ENCODE data around the gene BLMH. TPM values are rescaled to one million over a fixed set of nuclear protein-coding genes. Genes with fewer than 3 reads are reported as not detected.
A peak's percentile ranks its signal among the peaks of the same experiment; 100 is the strongest.

The BLMH gene
- total RNA-seq, 1 donor from 2014 or later = 36.2 TPM

DNA sequence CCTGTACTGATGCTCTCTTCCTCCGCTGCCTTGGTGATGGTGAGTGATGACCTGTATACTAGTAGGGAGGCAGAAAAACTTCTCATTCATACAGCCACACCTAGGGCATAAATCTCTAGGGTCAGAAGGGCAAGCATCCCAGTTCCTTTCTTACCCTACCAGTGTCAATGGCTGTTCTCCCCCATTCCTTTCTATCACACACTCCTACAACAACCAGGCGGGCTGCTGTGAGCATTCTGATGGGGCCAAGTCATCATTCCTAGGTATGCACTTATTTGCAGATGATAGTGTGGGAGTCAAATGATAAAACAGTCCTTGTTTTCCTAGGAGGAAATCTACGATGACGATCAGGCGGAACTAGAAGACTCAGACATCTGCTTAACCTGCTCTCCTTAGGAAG is 42.3 kb downstream of the BLMH start:
- Histone ChIP-seq H3K9ac (ENCODE audit: low read length) (no peak overlapping the region), H3K9me3 (ENCODE audit: insufficient read depth, low read depth, low read length) (no peaks in the 10 kb centered on the region), H3K4me3 (ENCODE audit: insufficient read depth, low read depth, low read length) (no peak overlapping the region), H3K27ac (ENCODE audit: low read depth, low read length) (no peak overlapping the region), H3K4me1 (ENCODE audit: insufficient read depth, low read length) (peaks cover 10% of the 10 kb centered on the region), H3K79me2 (ENCODE audit: insufficient read depth, low read length) (no peaks in the 10 kb centered on the region), H2AFZ (ENCODE audit: low read depth, low read length) (no peak overlapping the region), H3K36me3 (ENCODE audit: insufficient read depth, low read length) (peaks cover 13% of the 10 kb centered on the region), H3K4me2 (ENCODE audit: low read length) (no peak overlapping the region), H3K27me3 (ENCODE audit: insufficient read depth, low read length) (no peaks in the 10 kb centered on the region), H4K20me1 (ENCODE audit: insufficient read depth, low read length) (no peaks in the 10 kb centered on the region)
- TF ChIP-seq EZH2 (IDR thresholded peaks at IDR 0.05; ENCODE audit: insufficient read depth, low read length) = no peak
- Mint-ChIP-seq H3K4me3 (ENCODE audit: unreplicated experiment) (peak overlapping the region; percentile 6), H3K9me3 (ENCODE audit: unreplicated experiment) (no peaks in the 10 kb centered on the region), H3K27ac (ENCODE audit: unreplicated experiment) (no peak overlapping the region), H3K27me3 (ENCODE audit: low read depth, unreplicated experiment) (no peaks in the 10 kb centered on the region), H3K36me3 (ENCODE audit: low read depth, unreplicated experiment) (peaks cover 34% of the 10 kb centered on the region), H3K4me1 (ENCODE audit: low read depth, unreplicated experiment) (peaks cover 16% of the 10 kb centered on the region)
- FAIRE-seq (no peak), DNase-seq (ENCODE audit: low read depth) (peak; percentile 27)

DNA sequence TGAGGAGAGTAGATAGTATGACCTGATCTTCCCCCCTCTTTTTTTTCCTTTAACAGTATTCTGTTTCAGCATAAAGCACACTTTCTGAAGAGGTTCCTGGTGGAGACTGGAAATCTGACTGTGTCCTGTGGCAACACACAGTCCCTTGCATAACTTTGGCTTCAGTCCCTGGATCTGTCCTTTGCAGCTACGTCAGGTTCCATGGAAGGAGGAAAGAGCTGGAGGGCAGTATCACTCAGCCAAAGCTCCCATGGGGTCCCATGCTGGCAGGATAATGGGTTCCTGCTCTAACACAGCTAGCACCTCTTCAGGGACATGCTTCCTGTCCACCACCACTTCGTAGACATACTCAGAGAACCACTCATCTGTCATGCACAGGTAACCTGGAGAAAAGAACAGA is 43.0 kb downstream of the BLMH start:
- no peak overlapping the region for H3K4me3 Mint-ChIP-seq (ENCODE audit: unreplicated experiment)
- no peaks in the 10 kb centered on the region for H3K27me3 Mint-ChIP-seq (ENCODE audit: low read depth, unreplicated experiment)
- Histone ChIP-seq H3K4me1 (ENCODE audit: insufficient read depth, low read length) (peaks cover 10% of the 10 kb centered on the region), H4K20me1 (ENCODE audit: insufficient read depth, low read length) (no peaks in the 10 kb centered on the region), H3K4me2 (ENCODE audit: low read length) (no peak overlapping the region), H3K4me3 (ENCODE audit: insufficient read depth, low read depth, low read length) (no peak overlapping the region), H3K9ac (ENCODE audit: low read length) (no peak overlapping the region), H3K79me2 (ENCODE audit: insufficient read depth, low read length) (no peaks in the 10 kb centered on the region), H3K27me3 (ENCODE audit: insufficient read depth, low read length) (no peaks in the 10 kb centered on the region), H3K36me3 (ENCODE audit: insufficient read depth, low read length) (peaks cover 13% of the 10 kb centered on the region), H2AFZ (ENCODE audit: low read depth, low read length) (no peak overlapping the region), H3K27ac (ENCODE audit: low read depth, low read length) (no peak overlapping the region), H3K9me3 (ENCODE audit: insufficient read depth, low read depth, low read length) (no peaks in the 10 kb centered on the region)
- no peak overlapping the region for H3K27ac Mint-ChIP-seq (ENCODE audit: unreplicated experiment)
- no peaks in the 10 kb centered on the region for H3K9me3 Mint-ChIP-seq (ENCODE audit: unreplicated experiment)
- DNase-seq (ENCODE audit: low read depth) = no peak
- no peak for FAIRE-seq
- peaks cover 16% of the 10 kb centered on the region for H3K4me1 Mint-ChIP-seq (ENCODE audit: low read depth, unreplicated experiment)
- TF ChIP-seq EZH2 (IDR thresholded peaks at IDR 0.05; ENCODE audit: insufficient read depth, low read length) = no peak
- TF ChIP-seq, protein P1, sequence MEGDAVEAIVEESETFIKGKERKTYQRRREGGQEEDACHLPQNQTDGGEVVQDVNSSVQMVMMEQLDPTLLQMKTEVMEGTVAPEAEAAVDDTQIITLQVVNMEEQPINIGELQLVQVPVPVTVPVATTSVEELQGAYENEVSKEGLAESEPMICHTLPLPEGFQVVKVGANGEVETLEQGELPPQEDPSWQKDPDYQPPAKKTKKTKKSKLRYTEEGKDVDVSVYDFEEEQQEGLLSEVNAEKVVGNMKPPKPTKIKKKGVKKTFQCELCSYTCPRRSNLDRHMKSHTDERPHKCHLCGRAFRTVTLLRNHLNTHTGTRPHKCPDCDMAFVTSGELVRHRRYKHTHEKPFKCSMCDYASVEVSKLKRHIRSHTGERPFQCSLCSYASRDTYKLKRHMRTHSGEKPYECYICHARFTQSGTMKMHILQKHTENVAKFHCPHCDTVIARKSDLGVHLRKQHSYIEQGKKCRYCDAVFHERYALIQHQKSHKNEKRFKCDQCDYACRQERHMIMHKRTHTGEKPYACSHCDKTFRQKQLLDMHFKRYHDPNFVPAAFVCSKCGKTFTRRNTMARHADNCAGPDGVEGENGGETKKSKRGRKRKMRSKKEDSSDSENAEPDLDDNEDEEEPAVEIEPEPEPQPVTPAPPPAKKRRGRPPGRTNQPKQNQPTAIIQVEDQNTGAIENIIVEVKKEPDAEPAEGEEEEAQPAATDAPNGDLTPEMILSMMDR (IDR thresholded peaks at IDR 0.05; ENCODE audit: insufficient read depth, low read depth, low read length) = no peak
- peaks cover 34% of the 10 kb centered on the region for H3K36me3 Mint-ChIP-seq (ENCODE audit: low read depth, unreplicated experiment)

DNA sequence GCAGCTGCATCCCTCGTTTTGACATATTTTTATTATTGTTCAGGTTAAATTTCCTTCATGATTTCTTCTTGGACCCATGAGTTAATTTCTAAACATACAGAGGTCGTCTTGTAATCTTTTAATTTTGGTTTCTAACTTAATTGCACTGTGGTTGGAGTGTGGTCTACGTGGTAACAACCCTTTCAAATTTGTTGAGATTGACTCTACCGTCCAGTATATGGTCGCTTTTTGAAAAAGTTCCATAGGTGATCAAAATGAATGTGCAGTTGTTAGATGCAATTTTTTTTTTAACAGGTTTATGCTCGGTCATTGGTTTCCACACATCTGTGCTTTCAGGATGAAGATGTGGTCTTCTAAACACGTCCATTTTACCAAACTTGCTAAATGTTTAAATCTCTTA is 45.3 kb downstream of the BLMH start:
- Mint-ChIP-seq H3K36me3 (ENCODE audit: low read depth, unreplicated experiment) (peaks cover 31% of the 10 kb centered on the region), H3K9me3 (ENCODE audit: unreplicated experiment) (no peaks in the 10 kb centered on the region)
- H3K4me3 ChIP-seq (ENCODE audit: insufficient read depth, low read depth, low read length) = no peak overlapping the region

More for the DNA sequence above, 45.3 kb downstream of the BLMH start:
- no peaks in the 10 kb centered on the region for H3K79me2 ChIP-seq (ENCODE audit: insufficient read depth, low read length)
- Mint-ChIP-seq H3K27me3 (ENCODE audit: low read depth, unreplicated experiment) (peaks cover 2% of the 10 kb centered on the region), H3K4me3 (ENCODE audit: unreplicated experiment) (no peak overlapping the region), H3K27ac (ENCODE audit: unreplicated experiment) (no peak overlapping the region), H3K4me1 (ENCODE audit: low read depth, unreplicated experiment) (peaks cover 7% of the 10 kb centered on the region)
- H3K9me3 ChIP-seq (ENCODE audit: insufficient read depth, low read depth, low read length) = no peaks in the 10 kb centered on the region
- no peak for DNase-seq (ENCODE audit: low read depth)
- no peak overlapping the region for H3K9ac ChIP-seq (ENCODE audit: low read length)
- peaks cover 10% of the 10 kb centered on the region for H3K4me1 ChIP-seq (ENCODE audit: insufficient read depth, low read length)
- H3K27me3 ChIP-seq (ENCODE audit: insufficient read depth, low read length) = no peaks in the 10 kb centered on the region
- H3K4me2 ChIP-seq (ENCODE audit: low read length) = no peak overlapping the region
- no peak overlapping the region for H3K27ac ChIP-seq (ENCODE audit: low read depth, low read length)
- H4K20me1 ChIP-seq (ENCODE audit: insufficient read depth, low read length) = no peaks in the 10 kb centered on the region
- peaks cover 13% of the 10 kb centered on the region for H3K36me3 ChIP-seq (ENCODE audit: insufficient read depth, low read length)
- no peak for FAIRE-seq
- TF ChIP-seq EZH2 (IDR thresholded peaks at IDR 0.05; ENCODE audit: insufficient read depth, low read length) = no peak
- TF ChIP-seq, protein P1 (IDR thresholded peaks at IDR 0.05; ENCODE audit: insufficient read depth, low read depth, low read length) = no peak
- no peak overlapping the region for H2AFZ ChIP-seq (ENCODE audit: low read depth, low read length)

Data from astrocyte (in vitro differentiated cells and primary cell).